NCI-H128 (cell line): Measurements from ENCODE around the gene BRD3OS.

Source experiments
- DNase-seq: peaks from one replicate; lab custom pipeline; 2025; ENCODE audit not compliant: unreplicated experiment; lab: John Stamatoyannopoulos, UW

BRD3OS gene

GRCh38 chr9:134004131-134004873, 21.0 kb upstream of the BRD3OS start:
- DNase-seq, result no peak

GRCh38 chr9:134004881-134005280, 20.4 kb upstream of the BRD3OS start:
- no peak for DNase-seq

- no peak for DNase-seq
Observed at GRCh38 chr9:134005381-134005780, 19.9 kb upstream of the BRD3OS start.

- no peak for DNase-seq
Observed at GRCh38 chr9:134007150-134007549, 18.1 kb upstream of the BRD3OS start.

GRCh38 chr9:134007571-134007970, 17.7 kb upstream of the BRD3OS start:
- DNase-seq, result no peak

GRCh38 chr9:134010310-134011173, 14.7 kb upstream of the BRD3OS start:
- DNase-seq, result no peak

- DNase-seq, result no peak
Observed at GRCh38 chr9:134011401-134011800, 13.9 kb upstream of the BRD3OS start.

- no peak for DNase-seq
Observed at GRCh38 chr9:134014946-134015345, 10.3 kb upstream of the BRD3OS start.

- no peak for DNase-seq
Observed at GRCh38 chr9:134024214-134024792, 978 bp upstream of the BRD3OS start.

- DNase-seq, result peak; percentile 18
Observed at GRCh38 chr9:134025606-134026541, 593 bp downstream of the BRD3OS start.

GRCh38 chr9:134026581-134026980, 1.3 kb downstream of the BRD3OS start:
- DNase-seq, result no peak

- DNase-seq, result no peak
Observed at GRCh38 chr9:134026981-134027380, 1.7 kb downstream of the BRD3OS start.

GRCh38 chr9:134027561-134027960, 2.3 kb downstream of the BRD3OS start:
- DNase-seq, result no peak

- DNase-seq, result no peak
Observed at GRCh38 chr9:134028076-134028475, 2.8 kb downstream of the BRD3OS start.

GRCh38 chr9:134028575-134029247, 3.4 kb downstream of the BRD3OS start:
- DNase-seq, result no peak

GRCh38 chr9:134029248-134030226, 4.3 kb downstream of the BRD3OS start:
- no peak for DNase-seq

GRCh38 chr9:134030821-134031470, 5.7 kb downstream of the BRD3OS start:
- no peak for DNase-seq

GRCh38 chr9:134031783-134032182, 6.5 kb downstream of the BRD3OS start:
- DNase-seq, result no peak
